GM21717 (cell line): ENCODE data around the gene LY6G6D.

Experiments used
- ATAC-seq: cut with Tn5 transposase; IDR thresholded peaks from one replicate; pipeline ENCODE4 v1.9.1; 2021; ENCODE audit warnings: mild to moderate bottlenecking, moderate library complexity; ENCODE audit not compliant: unreplicated experiment

Gene LY6G6D

DNA sequence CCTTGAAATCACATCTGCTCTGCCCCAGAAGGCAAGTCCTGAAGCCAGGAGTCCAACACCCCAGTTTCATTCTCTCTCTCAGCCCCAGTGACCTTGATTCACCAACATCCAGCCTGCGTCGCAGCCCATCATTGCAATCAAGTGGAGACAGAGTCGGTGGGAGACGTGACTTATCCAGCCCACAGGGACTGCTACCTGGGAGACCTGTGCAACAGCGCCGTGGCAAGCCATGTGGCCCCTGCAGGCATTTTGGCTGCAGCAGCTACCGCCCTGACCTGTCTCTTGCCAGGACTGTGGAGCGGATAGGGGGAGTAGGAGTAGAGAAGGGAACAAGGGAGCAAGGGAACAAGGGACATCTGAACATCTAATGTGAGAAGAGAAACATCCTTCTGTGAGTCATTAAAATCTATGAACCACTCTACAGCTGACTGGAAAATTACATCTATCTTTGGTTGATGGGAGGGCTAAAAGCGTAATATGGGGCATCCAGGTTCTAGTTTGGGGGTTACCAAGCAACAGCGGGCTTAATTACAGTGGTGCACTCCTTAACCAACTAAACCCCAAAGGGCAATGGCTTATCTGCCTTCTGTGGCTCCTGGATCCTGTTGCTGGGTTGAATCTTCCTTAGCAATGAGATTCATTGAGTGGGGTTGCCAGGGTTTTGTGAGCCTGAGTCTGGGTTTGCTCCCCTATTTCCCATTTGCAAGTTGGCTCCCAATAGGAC, 2.5 kb downstream of the LY6G6D start:
- no peak for ATAC-seq

DNA sequence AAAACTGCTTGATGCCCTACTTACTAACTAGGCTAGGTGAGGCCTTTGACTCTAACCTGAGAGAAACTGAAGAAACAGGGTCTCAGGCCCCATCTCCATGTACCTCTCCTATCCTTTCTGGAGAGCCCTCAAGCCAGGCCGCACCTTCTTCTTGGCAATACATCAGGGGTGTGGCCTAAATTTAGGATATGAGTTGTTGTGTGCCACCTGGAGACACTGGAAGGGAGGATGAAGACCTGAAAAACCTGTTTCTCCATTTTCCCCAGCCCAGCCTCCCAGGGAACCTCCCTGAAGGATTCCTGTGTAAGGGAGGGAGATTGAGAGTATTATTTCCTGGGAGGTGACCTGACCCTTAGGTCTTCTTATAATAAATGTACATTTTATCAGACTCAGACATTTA, 3.1 kb downstream of the LY6G6D start:
- no peak for ATAC-seq

DNA sequence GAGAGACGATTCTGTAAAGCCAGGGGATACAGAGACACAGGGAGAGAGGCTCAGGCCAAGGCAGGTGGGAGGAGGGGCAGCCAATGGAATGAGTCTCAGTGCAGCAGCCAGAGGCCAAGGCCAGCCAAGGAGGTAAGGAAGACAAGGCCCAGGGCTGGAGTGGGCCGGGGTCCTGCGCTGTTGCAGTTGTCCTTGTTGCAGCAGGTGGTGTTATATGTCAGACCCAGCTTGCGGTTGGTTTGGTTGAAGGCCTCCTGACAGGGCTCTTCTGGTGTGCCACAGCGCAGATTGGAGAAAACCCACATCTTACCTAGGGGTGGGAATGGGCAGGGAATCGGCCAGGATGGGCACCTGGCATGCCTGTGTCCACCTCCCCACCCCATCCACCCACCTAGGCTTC, 3.9 kb downstream of the LY6G6D start:
- no peak for ATAC-seq

DNA sequence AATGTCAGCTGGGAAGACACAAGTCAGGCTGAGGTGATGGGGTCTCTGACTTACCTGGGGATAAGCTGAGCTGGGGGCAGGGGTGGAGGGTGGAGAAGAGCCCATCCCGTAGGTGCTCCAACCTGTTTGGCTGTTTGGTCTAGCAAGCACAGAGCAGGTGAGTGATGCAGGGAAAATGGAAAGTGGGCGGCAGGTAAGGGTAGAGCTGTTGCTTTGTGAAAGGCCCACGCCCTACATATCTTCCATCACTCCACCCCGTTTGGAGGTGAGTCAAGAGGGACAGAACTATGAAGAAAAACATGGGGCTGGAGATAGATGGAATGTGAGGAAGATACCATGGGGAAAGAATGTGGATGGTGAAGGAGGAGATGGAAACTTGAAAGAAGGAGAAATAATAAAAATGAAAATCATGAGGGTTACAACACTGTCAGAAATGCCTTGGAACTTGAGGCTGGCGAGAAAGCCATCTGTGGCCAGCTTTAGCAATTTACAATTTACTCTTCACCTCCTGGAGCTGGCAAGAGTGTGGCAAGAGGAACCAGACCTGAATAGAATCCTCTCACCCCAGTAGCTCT, 5.1 kb downstream of the LY6G6D start:
- ATAC-seq: no peak

DNA sequence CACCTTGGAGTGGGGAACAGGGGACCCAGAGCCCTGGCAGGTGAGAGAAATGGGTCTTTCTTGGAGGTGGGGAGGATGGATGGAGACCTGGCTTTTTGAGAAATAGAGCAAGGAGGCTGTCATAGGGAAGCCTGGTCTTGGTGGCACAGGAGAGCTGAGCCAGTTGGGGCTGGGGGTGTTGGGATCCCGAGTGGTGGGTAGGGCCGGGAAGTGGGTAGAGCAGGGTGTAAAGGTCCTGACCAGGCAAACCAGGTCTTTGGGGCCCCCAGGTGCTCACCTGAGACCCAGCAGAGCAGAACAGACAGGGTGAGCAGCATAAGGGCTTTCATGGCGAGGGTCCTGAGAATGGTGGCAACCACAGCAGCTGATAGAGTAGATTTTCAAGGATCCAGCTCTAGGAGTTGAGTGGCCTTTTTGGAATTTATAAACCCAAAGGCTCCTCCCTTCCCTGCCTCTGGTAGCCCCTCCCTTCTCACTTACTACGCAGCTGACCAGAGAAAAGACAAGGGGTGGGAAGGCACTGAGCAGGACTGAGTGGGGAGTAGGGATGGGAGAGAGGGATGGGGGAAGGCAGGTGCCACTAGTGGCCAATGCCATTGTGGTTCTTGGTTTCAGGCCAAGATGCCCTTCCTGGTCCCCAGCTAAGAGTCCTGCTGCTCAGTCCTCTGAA, 6.3 kb downstream of the LY6G6D start, which contains the start of gene LY6G6C:
Gene LY6G6C, minus strand, starts transcription at position 396 of the 670 bp plus-strand sequence. Its CDS starts 67 bp downstream, at position 329.
- ATAC-seq: no peak

DNA sequence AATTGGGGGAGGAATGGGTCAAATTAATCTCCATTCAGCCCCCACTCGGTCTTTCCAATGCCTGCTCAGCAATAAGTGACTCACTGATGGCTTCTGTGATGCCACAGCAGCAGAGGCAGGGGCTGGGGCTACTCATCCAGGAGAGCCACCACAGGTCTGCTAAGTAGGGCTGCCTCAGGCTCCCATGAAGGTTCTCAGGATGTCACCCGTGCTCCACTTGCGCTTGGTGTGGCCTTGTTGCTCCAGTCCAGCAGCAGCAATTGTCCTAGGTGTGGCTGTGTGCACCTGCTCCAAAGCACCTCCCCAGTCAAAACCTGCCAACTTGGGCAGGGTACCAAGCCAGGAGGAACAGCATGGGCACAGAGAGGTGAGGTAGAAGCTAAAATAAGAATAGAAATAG, 7.0 kb downstream of the LY6G6D start:
- no peak for ATAC-seq

DNA sequence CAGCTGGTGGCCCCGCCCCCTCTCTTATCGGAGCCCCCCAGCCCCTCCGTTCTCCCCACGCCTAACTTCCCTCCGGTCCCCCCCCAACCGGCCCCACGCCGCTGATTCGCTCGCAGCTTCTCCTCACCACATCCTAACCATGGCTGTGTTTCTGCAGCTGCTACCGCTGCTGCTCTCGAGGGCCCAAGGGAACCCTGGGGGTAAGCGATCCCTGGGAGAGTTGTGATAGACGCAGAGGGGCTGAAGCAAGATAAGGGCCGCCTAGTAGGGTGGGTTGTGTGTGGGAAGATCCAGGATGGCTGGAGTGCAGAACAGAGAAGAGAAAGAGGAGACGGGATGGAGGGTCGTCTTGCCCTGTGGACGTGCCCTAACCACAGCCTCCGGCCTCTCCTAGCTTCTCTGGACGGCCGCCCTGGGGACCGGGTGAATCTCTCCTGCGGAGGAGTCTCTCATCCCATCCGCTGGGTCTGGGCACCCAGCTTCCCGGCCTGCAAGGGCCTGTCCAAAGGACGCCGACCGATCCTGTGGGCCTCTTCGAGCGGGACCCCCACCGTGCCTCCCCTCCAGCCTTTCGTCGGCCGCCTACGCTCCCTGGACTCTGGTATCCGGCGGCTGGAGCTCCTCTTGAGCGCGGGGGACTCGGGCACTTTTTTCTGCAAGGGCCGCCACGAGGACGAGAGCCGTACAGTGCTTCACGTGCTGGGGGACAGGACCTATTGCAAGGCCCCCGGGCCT, 8.3 kb downstream of the LY6G6D start, which contains the start of gene MPIG6B:
Gene MPIG6B, plus strand, starts transcription at position 129 of the 735 bp plus-strand sequence. Its CDS starts 11 bp downstream, at position 140.
- ATAC-seq: no peak

DNA sequence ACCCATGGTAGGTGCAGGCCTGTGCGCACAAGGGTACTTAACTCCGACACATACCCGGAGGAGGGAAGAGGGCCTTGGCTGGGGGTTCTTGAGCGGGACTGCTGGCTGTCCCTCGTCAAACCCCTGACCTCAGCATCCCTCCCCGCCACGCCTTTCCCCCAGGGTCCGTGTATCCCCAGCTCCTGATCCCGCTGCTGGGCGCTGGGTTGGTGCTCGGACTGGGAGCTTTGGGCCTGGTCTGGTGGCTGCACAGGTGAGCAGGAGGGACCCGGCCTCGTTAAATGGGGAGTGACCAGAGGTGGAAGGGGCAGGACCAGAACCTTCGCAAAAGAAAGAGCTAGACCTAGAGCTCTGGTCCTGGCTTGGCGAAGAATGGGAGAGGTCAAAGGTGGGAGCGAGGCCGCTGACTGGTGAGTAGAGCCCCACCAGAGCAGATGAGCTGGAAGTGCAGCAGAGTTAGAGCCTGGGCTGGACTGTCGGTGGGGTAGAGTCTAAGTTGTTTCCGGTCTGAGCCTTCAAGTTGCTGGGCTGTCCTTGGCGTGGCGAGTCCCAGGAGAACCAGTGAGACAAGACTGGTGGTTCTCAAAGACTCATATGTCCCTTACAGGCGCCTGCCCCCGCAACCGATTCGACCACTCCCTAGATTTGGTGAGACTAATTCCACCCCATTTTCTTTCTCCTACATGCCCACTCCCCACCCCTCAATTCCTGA, 9.0 kb downstream of the LY6G6D start:
- ATAC-seq: no peak

DNA sequence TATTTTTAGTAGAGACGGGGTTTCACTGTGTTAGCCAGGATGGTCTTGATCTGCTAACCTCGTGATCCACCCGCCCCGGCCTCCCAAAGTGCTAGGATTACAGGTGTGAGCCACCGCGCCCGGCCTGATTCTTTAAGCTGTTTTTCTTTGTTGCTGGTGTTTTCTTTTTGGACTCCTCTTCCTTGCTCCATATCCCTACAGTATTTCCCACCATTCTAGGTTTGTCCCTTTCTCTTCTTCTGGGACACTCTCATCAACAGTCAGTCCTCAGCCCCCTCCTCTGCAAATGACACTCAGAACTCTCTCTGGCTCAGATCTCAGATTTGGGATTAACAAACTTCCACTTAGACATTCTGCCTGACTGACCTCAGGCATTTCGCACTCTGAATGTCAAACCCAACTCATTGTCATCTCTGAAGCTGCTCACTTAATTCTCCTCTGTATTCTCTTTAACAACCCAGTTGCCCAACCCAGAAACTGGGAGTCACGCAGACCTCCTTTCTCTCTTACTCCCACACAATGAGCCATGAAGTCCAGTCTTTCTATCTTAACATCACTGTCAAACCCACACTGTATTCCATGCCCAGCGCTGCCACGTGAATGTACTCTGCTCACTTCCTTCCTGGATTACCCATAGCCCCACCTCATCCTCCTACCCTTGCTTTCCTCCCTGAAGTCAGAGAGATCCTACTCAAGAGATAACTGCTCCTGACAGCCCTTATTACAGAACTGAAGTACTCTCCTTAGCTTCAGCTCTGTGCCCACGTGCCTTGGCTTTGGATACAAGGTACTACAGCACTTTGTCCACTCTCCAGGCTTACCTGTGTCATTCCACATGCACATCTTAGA, 10.6 kb downstream of the LY6G6D start:
- no peak for ATAC-seq

DNA sequence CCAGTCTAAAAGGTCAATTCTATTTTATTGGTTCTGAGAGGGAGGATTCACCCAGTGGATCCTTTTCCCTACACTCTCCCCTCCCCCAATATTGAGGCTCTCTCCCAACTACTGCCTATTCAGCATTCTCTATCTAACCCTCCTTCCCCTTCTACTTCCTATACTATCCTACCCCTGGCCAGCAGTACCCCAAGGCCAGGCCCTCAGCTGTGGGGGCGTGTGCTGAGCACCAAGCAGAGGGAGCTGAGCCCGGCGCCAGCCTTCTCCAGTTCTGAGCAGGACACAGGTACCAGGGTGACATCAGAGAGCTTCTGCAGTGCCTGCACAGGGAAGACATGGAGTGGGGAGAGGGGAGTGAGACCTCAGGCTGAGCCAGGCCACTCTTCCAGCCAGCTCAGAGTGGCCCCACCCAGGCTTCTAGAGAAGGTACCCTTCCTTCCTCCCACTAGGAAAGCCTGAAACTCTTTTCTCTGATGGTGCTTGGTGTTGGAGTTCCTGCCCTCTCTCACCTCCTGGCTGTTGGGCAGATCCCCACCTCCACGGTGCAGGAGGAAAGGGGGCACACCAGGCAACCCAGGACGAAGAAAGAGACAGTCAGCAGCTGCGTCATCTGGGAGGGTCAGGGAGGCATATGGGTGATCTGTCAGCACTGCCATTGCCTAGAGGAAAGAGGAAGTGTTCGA, 12.0 kb downstream of the LY6G6D start:
- ATAC-seq: no peak

DNA sequence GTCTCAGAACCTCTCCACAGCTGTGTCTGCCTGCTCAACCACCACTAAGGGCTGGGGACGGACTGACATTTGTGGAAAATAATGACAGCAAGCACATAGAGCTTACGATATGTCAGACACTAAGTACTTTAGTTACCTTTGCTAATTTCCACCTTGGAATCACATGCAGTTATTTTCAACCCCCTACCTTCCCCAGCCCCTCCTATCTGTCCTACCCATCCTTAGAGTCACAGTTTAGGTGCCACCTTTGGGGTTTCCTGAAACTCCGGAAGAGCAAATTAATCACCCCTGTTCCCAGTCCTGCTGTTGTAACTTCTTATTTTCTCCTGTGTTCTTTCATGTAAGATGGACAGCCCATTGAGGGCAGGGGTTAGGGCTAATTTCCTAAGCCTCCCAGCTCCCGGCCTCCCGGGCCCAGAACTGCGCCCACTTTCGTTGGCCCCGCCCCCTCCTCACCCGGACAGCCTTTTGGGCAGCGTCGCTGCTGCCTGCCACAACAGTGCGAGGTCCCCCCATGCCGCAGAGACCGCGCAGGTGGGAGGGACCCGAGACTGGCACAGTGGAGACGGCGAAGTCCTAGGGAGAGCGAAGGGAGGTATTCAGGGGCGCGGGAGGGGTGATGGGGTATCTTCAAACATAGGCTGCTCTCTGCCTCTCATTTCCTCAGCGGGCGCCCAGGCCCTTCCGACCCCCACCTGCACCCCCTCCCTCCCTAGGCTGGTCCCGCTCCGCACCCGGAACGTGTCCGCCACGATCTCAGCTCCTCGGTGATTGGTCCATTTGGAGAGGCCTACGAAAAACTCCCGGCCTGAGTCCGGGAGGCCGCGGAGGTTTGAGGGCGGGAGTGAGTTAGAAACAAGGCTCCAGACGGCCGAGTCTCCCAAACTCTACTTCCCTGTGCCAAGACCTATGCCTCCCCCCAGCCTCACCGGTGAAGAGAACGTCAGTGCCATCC, 12.8 kb downstream of the LY6G6D start:
- no peak for ATAC-seq

DNA sequence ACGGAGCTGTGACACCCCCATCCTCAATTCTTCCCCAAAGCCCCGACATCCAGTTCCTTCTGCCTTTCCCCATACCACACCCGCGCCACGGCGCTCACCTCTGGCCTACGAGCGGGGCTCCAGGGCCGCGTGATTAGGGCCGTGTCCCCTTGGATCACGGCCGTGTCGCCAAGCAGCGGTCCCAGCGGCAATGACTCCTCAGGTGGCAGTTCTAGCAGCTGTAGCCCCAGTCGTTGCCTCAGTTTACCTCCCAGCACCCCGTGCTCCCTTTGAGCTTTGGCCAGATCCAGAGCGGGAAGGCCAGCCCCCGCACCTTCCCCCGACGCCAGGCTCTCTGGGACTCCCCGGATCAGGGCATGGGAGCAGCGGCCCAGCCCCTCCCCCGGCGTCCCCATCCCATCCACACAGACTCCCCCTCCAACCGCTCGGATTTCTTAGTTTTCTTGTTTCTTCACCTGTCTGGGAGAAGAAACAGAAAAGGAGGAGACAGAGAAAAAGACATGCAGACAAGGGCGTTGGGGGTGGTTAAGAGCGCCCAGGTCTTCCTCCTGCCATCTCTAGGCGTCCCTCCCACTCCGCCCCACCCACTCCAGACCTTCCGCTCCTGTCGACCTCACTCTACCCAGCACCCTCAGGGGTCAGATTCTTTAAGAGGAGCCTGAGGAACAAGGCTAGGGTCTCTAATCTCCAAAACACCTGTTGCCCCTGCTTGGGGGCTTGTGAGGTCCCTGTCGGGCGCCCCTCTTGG, 13.8 kb downstream of the LY6G6D start, which contains the start of gene DDAH2:
Gene DDAH2, minus strand, starts transcription at position 533 of the 748 bp plus-strand sequence. Its CDS starts 138 bp downstream, at position 395.
- no peak for ATAC-seq

DNA sequence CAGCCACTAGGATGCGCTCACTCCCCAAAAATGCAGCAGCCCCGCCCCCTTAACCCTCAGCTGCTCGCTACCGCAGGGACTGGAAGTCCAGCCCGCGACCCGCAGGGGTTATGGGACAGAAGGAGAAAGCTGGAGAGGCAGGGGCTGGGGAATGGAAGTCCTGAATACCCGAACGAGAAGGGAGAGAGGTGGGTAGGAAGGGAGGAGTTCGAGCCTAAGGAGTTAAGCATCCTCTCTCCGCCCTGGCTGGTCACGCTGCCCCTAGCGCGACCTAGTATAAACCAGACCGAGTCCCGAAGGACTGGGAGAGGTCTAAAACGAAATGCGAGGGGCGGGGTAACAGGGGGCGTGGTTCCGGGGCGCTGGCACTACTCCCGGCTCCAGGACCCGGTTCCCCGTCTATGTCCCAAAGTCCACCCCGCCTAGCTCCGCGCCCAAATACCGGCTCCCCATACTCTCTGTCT, 14.4 kb downstream of the LY6G6D start:
- no peak for ATAC-seq

DNA sequence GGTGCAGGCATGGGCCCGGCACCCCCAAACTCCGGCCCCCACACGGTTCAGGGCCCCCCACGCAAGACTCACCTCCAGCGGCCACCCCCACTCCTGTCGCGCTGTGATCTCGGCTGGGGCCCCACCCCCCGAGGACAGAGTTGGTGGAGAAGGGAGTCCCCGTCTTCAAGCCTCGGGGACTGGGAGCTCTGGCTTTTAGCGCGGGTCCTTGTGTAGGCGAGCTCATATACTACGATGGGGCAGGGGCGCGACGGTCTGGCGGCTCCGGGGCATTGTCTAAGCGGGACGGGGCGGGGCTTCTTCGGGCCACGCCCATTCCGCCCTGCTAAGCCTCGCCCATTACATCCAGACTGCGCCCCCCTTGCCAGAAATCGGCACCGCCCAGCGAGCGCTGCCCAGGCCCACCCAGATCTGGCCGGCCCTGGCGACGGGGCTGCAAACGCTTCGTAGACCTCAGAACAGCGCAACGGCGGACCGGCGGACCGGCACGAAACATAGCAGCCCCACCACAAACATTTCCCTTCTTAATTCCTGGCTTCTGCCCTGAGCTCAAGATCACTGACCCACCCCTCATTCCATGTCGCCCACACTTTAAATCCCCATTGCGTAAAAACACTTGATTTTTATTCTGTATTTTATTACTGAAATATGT, 15.0 kb downstream of the LY6G6D start:
- no peak for ATAC-seq

DNA sequence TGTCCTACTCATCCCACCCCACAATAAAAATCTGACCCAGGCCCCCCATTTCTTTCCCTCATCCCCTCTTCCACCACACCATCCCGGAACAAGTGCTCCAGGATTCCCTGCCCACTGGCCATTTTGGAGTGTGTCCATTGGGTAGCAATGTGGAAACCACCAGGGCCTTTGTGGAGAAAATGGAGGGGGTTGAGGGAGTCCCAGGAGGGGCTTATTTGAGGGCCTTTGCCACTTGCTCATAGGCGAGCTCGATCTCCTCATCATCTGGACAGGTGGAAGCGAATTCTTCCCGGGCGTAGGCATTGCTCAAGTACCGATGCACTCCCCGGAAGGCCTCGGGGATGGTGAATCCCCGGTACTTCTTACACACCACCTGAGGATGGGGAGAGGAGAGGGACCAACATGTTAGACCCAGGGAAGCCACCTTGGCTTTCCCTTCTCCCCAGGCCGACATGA, 15.5 kb downstream of the LY6G6D start:
- ATAC-seq: no peak

DNA sequence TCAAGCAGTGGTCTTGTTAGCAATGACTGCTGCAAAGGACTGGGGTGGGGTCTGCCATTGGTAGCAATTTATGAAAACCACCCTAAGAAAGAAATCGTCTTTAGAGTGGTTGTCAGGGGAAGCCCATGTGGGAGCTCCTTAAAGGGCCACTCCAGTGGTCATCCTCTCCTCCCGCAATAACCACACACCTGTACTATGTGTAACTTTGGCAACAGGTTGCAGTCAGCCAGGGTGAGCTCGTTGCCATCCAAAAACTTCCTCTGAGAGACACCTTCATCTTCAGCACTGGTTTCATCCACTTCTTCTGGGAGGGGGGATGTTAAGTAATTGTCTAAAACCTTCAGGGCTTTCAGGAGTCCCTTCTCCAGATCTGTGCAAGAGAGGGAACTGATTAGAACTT, 16.9 kb downstream of the LY6G6D start:
- no peak for ATAC-seq

DNA sequence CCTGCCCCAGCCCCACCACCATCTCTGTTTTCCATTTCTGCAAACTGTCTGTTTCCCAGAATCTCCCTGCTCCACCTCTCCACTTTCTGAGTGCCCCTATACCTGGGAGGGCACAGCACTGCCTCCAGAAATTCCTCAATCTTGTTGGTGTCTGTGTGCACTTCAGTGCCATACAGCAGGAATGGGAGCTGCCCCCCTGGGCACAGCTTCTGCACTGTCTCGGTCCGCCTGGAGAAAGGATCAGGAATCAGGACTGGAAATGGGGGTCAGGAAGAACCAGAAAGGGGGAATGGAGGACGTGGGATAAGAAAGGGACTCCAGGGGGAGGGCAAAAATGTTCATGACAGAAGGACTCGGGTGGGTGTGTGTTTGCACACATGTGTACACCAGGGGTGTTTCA, 18.6 kb downstream of the LY6G6D start:
- ATAC-seq: no peak
